Endothelial cell of umbilical vein (primary cell): ENCODE measurements around the gene RASL10B. TPM values are rescaled to one million over a fixed set of nuclear protein-coding genes. Genes with fewer than 3 reads are reported as not detected.
"Not testable (repeated sequence)": the region's sequence is repeated elsewhere in the genome, so short reads cannot be mapped to it uniquely, and the experiment has no call there.

ENCODE experiments used
- BruUV-seq: library from RNA; stranded (reverse); fragments of 400-500 nt; replicated peaks from 2 replicates; lab custom pipeline; 2021; lab: Mats Ljungman, UMichigan
- CTCF ChIA-PET: fragments of 300-600, 350-600 bp; sonication (Branson Sonifier 250); formaldehyde crosslinking; loops from one replicate; lab custom pipeline; 2021; ENCODE audit warnings: antibody characterized with exemption, inconsistent platforms; lab: Charles Lee
- POLR2A ChIA-PET: fragments of 300-600, 350-600 bp; sonication (Branson Sonifier 250); formaldehyde crosslinking; loops from one replicate; lab custom pipeline; 2021; ENCODE audit warnings: antibody characterized with exemption, inconsistent platforms; lab: Charles Lee
- DNase-seq: peaks from one replicate; pipeline ENCODE4 v3.0.0-alpha.2; 2011; ENCODE audit warnings: low read depth, low spot score
- FAIRE-seq: peaks from 2 replicates; lab custom pipeline; 2011; peaks lifted over from hg19 to GRCh38; lab: Jason Lieb, UNC
- H2AFZ ChIP-seq: 2 replicates; pipeline ENCODE4 v1.6.0; 2012; ENCODE audit warnings: low read depth, low read length, control low read depth, inconsistent platforms
- H3K27ac ChIP-seq: 2 replicates; pipeline ENCODE4 v1.5.1; 2011; ENCODE audit warnings: low read depth, mild to moderate bottlenecking, control low read depth, low read length, moderate library complexity; ENCODE audit not compliant: insufficient read depth
- H3K27me3 ChIP-seq, 2 experiments: 2 replicates each; pipeline versions ENCODE4 v1.6.0 to v1.6.1; 2011; ENCODE audit warnings: low read length in 2 of 2, mixed read lengths in 1 of 2; ENCODE audit not compliant: control insufficient read depth in 2 of 2, insufficient read depth in 2 of 2
- H3K36me3 ChIP-seq, 2 experiments: 2 replicates in 1 of 2; 3 replicates in 1 of 2; pipeline ENCODE4 v1.5.1; 2011; ENCODE audit warnings: low read length in 2 of 2, mild to moderate bottlenecking in 1 of 2, moderate library complexity in 1 of 2; ENCODE audit not compliant: control insufficient read depth in 2 of 2, insufficient read depth in 2 of 2; ENCODE audit errors: extremely low read depth in 1 of 2
- H3K4me1 ChIP-seq: 3 replicates; pipeline ENCODE4 v1.5.1; 2011; ENCODE audit warnings: mild to moderate bottlenecking, low read length; ENCODE audit not compliant: control insufficient read depth, insufficient read depth; ENCODE audit errors: extremely low read depth
- H3K4me2 ChIP-seq: 2 replicates; pipeline ENCODE4 v1.6.1; 2011; ENCODE audit warnings: low read length, control low read depth, mixed read lengths; ENCODE audit not compliant: insufficient read depth
- H3K4me3 ChIP-seq, 3 experiments: fragments of 200-600 bp in 1 of 3; sonication (generic), shearing (Covaris generic) in 1 of 3; replicated peaks in 1 of 3; 2 replicates each; pipeline ENCODE4 v1.5.1; 2011 to 2016; ENCODE audit warnings: control low read depth in 3 of 3, low read length in 3 of 3, mild to moderate bottlenecking in 2 of 3, inconsistent platforms in 1 of 3, low read depth in 1 of 3, moderate library complexity in 1 of 3; ENCODE audit not compliant: insufficient read depth in 1 of 3
- H3K79me2 ChIP-seq: 2 replicates; pipeline ENCODE4 v1.6.0; 2012; ENCODE audit warnings: low read length, inconsistent platforms; ENCODE audit not compliant: control insufficient read depth, insufficient read depth
- H3K9ac ChIP-seq: replicated peaks from 2 replicates; pipeline ENCODE3; 2011; ENCODE audit warnings: low read length, control low read depth; ENCODE audit not compliant: insufficient read depth; ENCODE audit errors: extremely low read depth
- H3K9me1 ChIP-seq: replicated peaks from 3 replicates; pipeline ENCODE4 v1.6.0; 2011; ENCODE audit warnings: mild to moderate bottlenecking, low read length; ENCODE audit not compliant: control insufficient read depth, insufficient read depth; ENCODE audit errors: extremely low read depth
- H3K9me3 ChIP-seq: replicated peaks from 2 replicates; pipeline ENCODE4 v1.5.1; 2012; ENCODE audit warnings: low read length, inconsistent platforms; ENCODE audit not compliant: control insufficient read depth, insufficient read depth
- H4K20me1 ChIP-seq: replicated peaks from 2 replicates; pipeline ENCODE3; 2011; ENCODE audit warnings: mild to moderate bottlenecking, low read length; ENCODE audit not compliant: control insufficient read depth, insufficient read depth; ENCODE audit errors: extremely low read depth
- EZH2 ChIP-seq: IDR thresholded peaks from 2 replicates; pipeline ENCODE4 v1.6.1; 2012; ENCODE audit warnings: borderline replicate concordance, low read depth, mild to moderate bottlenecking, moderate library complexity, low read length, inconsistent platforms; ENCODE audit not compliant: severe bottlenecking
- FOS ChIP-seq: IDR thresholded peaks from 2 replicates; pipeline ENCODE4 v1.6.1; 2011; ENCODE audit warnings: mild to moderate bottlenecking, low read length, moderate library complexity, borderline replicate concordance; ENCODE audit not compliant: insufficient read depth
- GATA2 ChIP-seq: IDR thresholded peaks from 2 replicates; pipeline ENCODE4 v1.7.0; 2011; ENCODE audit warnings: low read depth, mild to moderate bottlenecking, moderate library complexity, mixed read lengths, low read length; ENCODE audit not compliant: insufficient read length, insufficient read depth
- JUN ChIP-seq: IDR thresholded peaks from 2 replicates; pipeline ENCODE4 v1.6.1; 2011; ENCODE audit warnings: borderline replicate concordance, low read depth; ENCODE audit not compliant: insufficient read length, insufficient read depth
- MYC ChIP-seq: IDR thresholded peaks from one replicate; pipeline ENCODE4 v1.6.1; 2011; ENCODE audit warnings: mild to moderate bottlenecking, low read depth, low read length
- POLR2A ChIP-seq: IDR thresholded peaks from 2 replicates; pipeline ENCODE4 v1.6.1; 2012; ENCODE audit warnings: low read depth, mild to moderate bottlenecking, control low read depth, low read length
- POLR2AphosphoS5 ChIP-seq: IDR thresholded peaks from 2 replicates; pipeline ENCODE4 v1.6.1; 2012; ENCODE audit warnings: low read depth, mild to moderate bottlenecking, control low read depth, low read length, moderate library complexity; ENCODE audit not compliant: insufficient read depth
- dilution Hi-C: fragments of 300-500 bp; cut with MboI; formaldehyde crosslinking; loops from one replicate; pipeline ENCODE4 v1.15.0; 2019; ENCODE audit warnings: low sequenced_read_pairs; ENCODE audit not compliant: extremely low pct_ligation_motif_present
- intact Hi-C: fragments of 100-400 bp; cut with micrococcal nuclease; formaldehyde crosslinking; loops from one replicate; pipeline ENCODE4 v1.10.0; 2022
- polyA plus RNA-seq, 4 experiments: library from polyadenylated mRNA; depleted of rRNA in 3 of 4; stranded (reverse) in 3 of 4; unstranded in 1 of 4; fragments of >200 nt; gene quantifications; 2 replicates each; pipeline versions ENCODE4 v1.2.1 to v1.2.3, GENCODE V29; 2011 to 2012; ENCODE audit warnings: missing spikeins in 1 of 4
- total RNA-seq: library from RNA; stranded (reverse); gene quantifications from 2 replicates; pipeline ENCODE4 v1.2.3, GENCODE V29; 2021
- TF ChIP-seq, protein P1 (sequence below): IDR thresholded peaks from 2 replicates; pipeline ENCODE4 v1.6.1; 2011; ENCODE audit not compliant: insufficient read depth, insufficient read length
- TF ChIP-seq, protein P2 (sequence below), 2 donors: IDR thresholded peaks; 1 replicate in 1 of 2; 2 replicates in 1 of 2; pipeline ENCODE4 v1.5.1; 2011; ENCODE audit warnings: low read length in 2 of 2, mild to moderate bottlenecking in 2 of 2, moderate library complexity in 2 of 2, control low read depth in 1 of 2, inconsistent platforms in 1 of 2, low read depth in 1 of 2; ENCODE audit not compliant: insufficient read depth in 1 of 2; ENCODE audit errors: extremely low read depth in 1 of 2

The RASL10B gene
- total and polyA plus RNA-seq, 2 donors (not counting 3 experiments of a cell fraction or from before 2014, with no cell fraction given) = 0.19 to 0.71 TPM

DNA sequence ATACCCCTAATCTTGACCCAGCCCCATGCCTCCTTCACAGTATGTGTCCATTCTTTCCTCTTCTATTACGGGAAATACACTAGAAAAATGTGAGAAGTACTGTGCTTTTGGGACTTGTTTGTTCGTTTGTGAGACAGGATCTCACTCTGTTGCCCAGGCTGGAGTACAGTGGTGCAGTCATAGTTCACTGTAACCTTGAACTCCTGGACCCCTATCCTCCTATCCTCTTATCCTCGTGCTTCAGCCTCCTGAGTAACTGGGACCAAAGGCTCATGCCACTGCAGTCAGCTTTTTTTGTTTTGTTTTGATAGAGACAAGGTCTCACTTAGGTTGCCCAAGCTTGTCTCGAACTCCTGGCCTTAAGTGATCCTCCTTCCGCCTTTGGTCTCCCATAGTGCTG lies 29.9 kb upstream of the RASL10B start:
- no peak overlapping the region for H3K4me3 ChIP-seq
- DNase-seq (no peak), FAIRE-seq (no peak)
- TF ChIP-seq POLR2AphosphoS5 = no peak
- TF ChIP-seq, protein P1, sequence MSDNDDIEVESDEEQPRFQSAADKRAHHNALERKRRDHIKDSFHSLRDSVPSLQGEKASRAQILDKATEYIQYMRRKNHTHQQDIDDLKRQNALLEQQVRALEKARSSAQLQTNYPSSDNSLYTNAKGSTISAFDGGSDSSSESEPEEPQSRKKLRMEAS = no peak
- no peak for TF ChIP-seq JUN
- TF ChIP-seq, protein P2, sequence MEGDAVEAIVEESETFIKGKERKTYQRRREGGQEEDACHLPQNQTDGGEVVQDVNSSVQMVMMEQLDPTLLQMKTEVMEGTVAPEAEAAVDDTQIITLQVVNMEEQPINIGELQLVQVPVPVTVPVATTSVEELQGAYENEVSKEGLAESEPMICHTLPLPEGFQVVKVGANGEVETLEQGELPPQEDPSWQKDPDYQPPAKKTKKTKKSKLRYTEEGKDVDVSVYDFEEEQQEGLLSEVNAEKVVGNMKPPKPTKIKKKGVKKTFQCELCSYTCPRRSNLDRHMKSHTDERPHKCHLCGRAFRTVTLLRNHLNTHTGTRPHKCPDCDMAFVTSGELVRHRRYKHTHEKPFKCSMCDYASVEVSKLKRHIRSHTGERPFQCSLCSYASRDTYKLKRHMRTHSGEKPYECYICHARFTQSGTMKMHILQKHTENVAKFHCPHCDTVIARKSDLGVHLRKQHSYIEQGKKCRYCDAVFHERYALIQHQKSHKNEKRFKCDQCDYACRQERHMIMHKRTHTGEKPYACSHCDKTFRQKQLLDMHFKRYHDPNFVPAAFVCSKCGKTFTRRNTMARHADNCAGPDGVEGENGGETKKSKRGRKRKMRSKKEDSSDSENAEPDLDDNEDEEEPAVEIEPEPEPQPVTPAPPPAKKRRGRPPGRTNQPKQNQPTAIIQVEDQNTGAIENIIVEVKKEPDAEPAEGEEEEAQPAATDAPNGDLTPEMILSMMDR (IDR thresholded peaks at IDR 0.05; ENCODE audit: extremely low read depth in 1 of 2, insufficient read depth in 1 of 2, low read depth in 1 of 2, low read length in 2 of 2) = no peak
- TF ChIP-seq FOS = no peak
- TF ChIP-seq MYC = no peak
- no peak for TF ChIP-seq EZH2
- no peak for TF ChIP-seq GATA2
- no peak for TF ChIP-seq POLR2A
- ChIA-PET POLR2A (no interaction called here), CTCF (no interaction called here)
- H3K4me1 ChIP-seq = no peaks in the 10 kb centered on the region
- H3K9me1 ChIP-seq = no peaks in the 10 kb centered on the region
- H2AFZ ChIP-seq = no peak overlapping the region
- BruUV-seq = no TSS peak
- no peaks in the 10 kb centered on the region for H3K9me3 ChIP-seq
- intact Hi-C loops = no loop called here
- no peaks in the 10 kb centered on the region for H3K79me2 ChIP-seq
- no peak overlapping the region for H3K27ac ChIP-seq
- no peaks in the 10 kb centered on the region for H3K27me3 ChIP-seq
- H3K9ac ChIP-seq = no peak overlapping the region
- no peaks in the 10 kb centered on the region for H4K20me1 ChIP-seq
- no peak overlapping the region for H3K4me2 ChIP-seq
- H3K36me3 ChIP-seq = no peaks in the 10 kb centered on the region
- dilution Hi-C loops = no loop called here

DNA sequence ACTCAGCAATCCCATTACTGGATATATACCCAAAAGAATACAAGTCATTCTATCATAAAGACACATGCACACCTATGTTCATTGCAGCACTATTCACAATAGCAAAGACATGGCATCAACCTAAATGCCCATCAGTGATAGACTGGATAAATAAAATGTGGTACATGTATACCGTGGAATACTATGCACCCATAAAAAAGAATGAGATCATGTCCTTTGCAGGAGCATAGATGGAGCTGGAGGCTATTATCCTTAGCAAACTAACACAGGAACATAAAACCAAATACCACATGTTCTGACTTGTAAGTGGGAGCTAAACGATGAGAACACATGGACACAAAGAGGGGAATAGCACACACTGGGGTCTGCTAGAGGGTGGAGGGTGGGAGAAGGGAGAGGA lies 28.1 kb upstream of the RASL10B start:
- H4K20me1 ChIP-seq, FAIRE-seq, H3K4me1 ChIP-seq, intact Hi-C loops, dilution Hi-C loops, H3K79me2 ChIP-seq, H3K9me3 ChIP-seq, H3K9me1 ChIP-seq, H3K27me3 ChIP-seq, POLR2A ChIA-PET, H3K27ac ChIP-seq, H3K4me2 ChIP-seq, BruUV-seq, H3K4me3 ChIP-seq, H2AFZ ChIP-seq, H3K9ac ChIP-seq, H3K36me3 ChIP-seq, DNase-seq: not testable (repeated sequence)
- CTCF ChIA-PET = interaction anchor here (0.6 to 1.9 kb wide), 4 partner anchors 9 to 61 kb away, joined by 3 to 5 read pairs (median 4); no protein-coding TSS in a partner anchor
